ENCODE results near the gene NMS. TPM values are rescaled to one million over a fixed set of nuclear protein-coding genes. Genes with fewer than 3 reads are reported as not detected.

Gene NMS
- total and polyA plus RNA-seq, 10 donors, result not detected

GRCh38 chr2:100526868-100527267, 56.6 kb downstream of the NMS start:
- Histone ChIP-seq H3K4me1 (no peaks in the 10 kb centered on the region), H3K36me3 (no peaks in the 10 kb centered on the region), H3K4me3 (no peak overlapping the region), H3K27ac (no peak overlapping the region), H3K27me3 (replicated peaks in 1 of 7) (peaks cover 0 to 14% (median 0%) of the 10 kb centered on the region in 7 donors), H3K9me3 (no peaks in the 10 kb centered on the region)
- DNase-seq, result no peak
- intact Hi-C loops (cut with DNase I; ENCODE audit: low total_unique reads), result no loop called here
- WGBS, 5 donors, result 4 to 100% (median 34%) methylated on average over 1 of the region's 1 CpG
- TF ChIP-seq CTCF (IDR thresholded peaks at IDR 0.05 in 8 of 11, conservative IDR thresholded peaks at IDR 0.05 in 3 of 11) (no peak), POLR2AphosphoS5 (IDR thresholded peaks at IDR 0.05) (no peak), POLR2A (IDR thresholded peaks at IDR 0.05) (no peak)

GRCh38 chr2:100527440-100528015, 57.2 kb downstream of the NMS start:
- Histone ChIP-seq H3K36me3 (no peaks in the 10 kb centered on the region), H3K27ac (no peak overlapping the region), H3K9me3 (no peaks in the 10 kb centered on the region), H3K4me3 (no peak overlapping the region), H3K4me1 (no peaks in the 10 kb centered on the region), H3K27me3 (replicated peaks in 1 of 7) (peaks cover 0 to 14% (median 0%) of the 10 kb centered on the region in 7 donors)
- intact Hi-C loops (cut with DNase I; ENCODE audit: low total_unique reads), result no loop called here
- 66 to 92% (median 84%) methylated on average over 7 of the region's 7 CpGs for WGBS, 5 donors
- no peak for DNase-seq
- no peak for TF ChIP-seq POLR2A (IDR thresholded peaks at IDR 0.05)
- no peak for TF ChIP-seq POLR2AphosphoS5 (IDR thresholded peaks at IDR 0.05)
- TF ChIP-seq CTCF (IDR thresholded peaks at IDR 0.05 in 8 of 11, conservative IDR thresholded peaks at IDR 0.05 in 3 of 11), result no peak

GRCh38 chr2:100529176-100529575, 58.9 kb downstream of the NMS start:
- no peak for TF ChIP-seq POLR2A (IDR thresholded peaks at IDR 0.05)
- no peak for TF ChIP-seq POLR2AphosphoS5 (IDR thresholded peaks at IDR 0.05)
- no peak for TF ChIP-seq CTCF (IDR thresholded peaks at IDR 0.05 in 8 of 11, conservative IDR thresholded peaks at IDR 0.05 in 3 of 11)
- no peak overlapping the region for H3K4me3 ChIP-seq
- WGBS, 5 donors, result 85 to 96% (median 90%) methylated on average over 8 of the region's 8 CpGs
- intact Hi-C loops (cut with DNase I; ENCODE audit: low total_unique reads), result no loop called here
- no peak overlapping the region for H3K27ac ChIP-seq
- no peaks in the 10 kb centered on the region for H3K36me3 ChIP-seq
- H3K9me3 ChIP-seq, result no peaks in the 10 kb centered on the region
- H3K4me1 ChIP-seq, result no peaks in the 10 kb centered on the region
- peaks cover 0 to 14% (median 0%) of the 10 kb centered on the region in 7 donors for H3K27me3 ChIP-seq (replicated peaks in 1 of 7)
- DNase-seq, result no peak

GRCh38 chr2:100529900-100530299, 59.6 kb downstream of the NMS start:
- no peaks in the 10 kb centered on the region for H3K9me3 ChIP-seq
- H3K36me3 ChIP-seq, result no peaks in the 10 kb centered on the region
- H3K27ac ChIP-seq, result no peak overlapping the region
- intact Hi-C loops (cut with DNase I; ENCODE audit: low total_unique reads), result no loop called here
- H3K27me3 ChIP-seq (replicated peaks in 1 of 7), result peaks cover 0 to 14% (median 0%) of the 10 kb centered on the region in 7 donors
- 70 to 82% (median 74%) methylated on average over 6 of the region's 6 CpGs for WGBS, 5 donors
- DNase-seq, result no peak
- H3K4me3 ChIP-seq, result no peak overlapping the region
- no peaks in the 10 kb centered on the region for H3K4me1 ChIP-seq
- TF ChIP-seq POLR2A (IDR thresholded peaks at IDR 0.05), result no peak
- no peak for TF ChIP-seq POLR2AphosphoS5 (IDR thresholded peaks at IDR 0.05)
- no peak for TF ChIP-seq CTCF (IDR thresholded peaks at IDR 0.05 in 8 of 11, conservative IDR thresholded peaks at IDR 0.05 in 3 of 11)

Other genes with a start within 250 kb of the NMS start
- 1 to 10 TPM; 1.1 to 4.9 (median 2.3) TPM for gene LONRF2, start 148.0 kb upstream of the NMS start, total RNA-seq
- gene LONRF2, start 148.0 kb upstream of the NMS start, polyA plus RNA-seq, result under 1 TPM; 0.11 to 0.26 (median 0.17) TPM
- 1 to 10 TPM; 4.7 to 9.7 (median 6.9) TPM for gene CHST10, start 52.8 kb upstream of the NMS start, total RNA-seq
- 1 to 10 TPM; 4.0 to 5.7 (median 5.4) TPM for gene CHST10, start 52.8 kb upstream of the NMS start, polyA plus RNA-seq
- 10 to 100 TPM in 6 of 7 donors, 1 to 10 TPM in 1; 9.4 to 17.1 (median 12.5) TPM for gene PDCL3, start 92.5 kb downstream of the NMS start, total RNA-seq
- 10 to 100 TPM; 19.3 to 25.1 (median 22.7) TPM for gene PDCL3, start 92.5 kb downstream of the NMS start, polyA plus RNA-seq

Data from spleen (tissue), 11 donors.